ENCODE results near the gene SLC26A9.

The SLC26A9 gene

DNA sequence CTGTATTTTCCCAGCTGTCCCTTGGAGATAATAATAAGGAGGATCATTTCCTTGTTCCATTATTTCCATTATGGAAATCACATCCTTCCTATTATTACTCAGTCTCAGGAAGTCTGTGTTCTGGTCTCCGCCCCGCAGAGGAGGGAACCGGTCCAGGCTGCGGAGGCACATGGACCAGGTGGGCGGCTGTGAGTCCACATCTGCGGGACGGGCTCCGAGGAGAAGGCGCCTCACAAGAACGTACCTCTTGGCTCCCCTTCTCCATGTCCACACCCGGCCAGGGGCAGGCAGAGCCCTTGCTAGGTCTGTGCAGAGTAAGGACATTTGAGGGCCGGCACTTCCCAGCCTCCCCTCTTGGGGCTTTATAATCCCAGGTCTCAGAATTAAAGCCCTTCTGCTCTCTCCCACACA lies 45.3 kb upstream of the SLC26A9 start:
- TF ChIP-seq, protein P1, sequence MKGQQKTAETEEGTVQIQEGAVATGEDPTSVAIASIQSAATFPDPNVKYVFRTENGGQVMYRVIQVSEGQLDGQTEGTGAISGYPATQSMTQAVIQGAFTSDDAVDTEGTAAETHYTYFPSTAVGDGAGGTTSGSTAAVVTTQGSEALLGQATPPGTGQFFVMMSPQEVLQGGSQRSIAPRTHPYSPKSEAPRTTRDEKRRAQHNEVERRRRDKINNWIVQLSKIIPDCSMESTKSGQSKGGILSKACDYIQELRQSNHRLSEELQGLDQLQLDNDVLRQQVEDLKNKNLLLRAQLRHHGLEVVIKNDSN (IDR thresholded peaks at IDR 0.05): no peak
- no peak for TF ChIP-seq EP300 (IDR thresholded peaks at IDR 0.05; ENCODE audit: borderline replicate concordance)
- no peak for TF ChIP-seq REST (IDR thresholded peaks at IDR 0.05; ENCODE audit: low read depth)
- TF ChIP-seq YY1 (IDR thresholded peaks at IDR 0.05; ENCODE audit: low read depth): no peak
- no peak for TF ChIP-seq TAF1 (IDR thresholded peaks at IDR 0.05; ENCODE audit: low read depth)
- TF ChIP-seq ZBTB7A (IDR thresholded peaks at IDR 0.05; ENCODE audit: low read depth): no peak
- no peak for TF ChIP-seq CREB1 (IDR thresholded peaks at IDR 0.05; ENCODE audit: low read depth)
- no peak for TF ChIP-seq EGR1 (IDR thresholded peaks at IDR 0.05)
- TF ChIP-seq, protein P2, sequence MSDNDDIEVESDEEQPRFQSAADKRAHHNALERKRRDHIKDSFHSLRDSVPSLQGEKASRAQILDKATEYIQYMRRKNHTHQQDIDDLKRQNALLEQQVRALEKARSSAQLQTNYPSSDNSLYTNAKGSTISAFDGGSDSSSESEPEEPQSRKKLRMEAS (IDR thresholded peaks at IDR 0.05): no peak
- no peak for TF ChIP-seq TCF12 (IDR thresholded peaks at IDR 0.05; ENCODE audit: low read depth)
- no peak for TF ChIP-seq RAD21 (IDR thresholded peaks at IDR 0.05; ENCODE audit: low read depth)
- TF ChIP-seq TEAD4 (IDR thresholded peaks at IDR 0.05): no peak
- no peak for TF ChIP-seq CEBPB (IDR thresholded peaks at IDR 0.05)
- no peak for TF ChIP-seq FOXM1 (IDR thresholded peaks at IDR 0.05; ENCODE audit: borderline replicate concordance, low read depth)
- TF ChIP-seq NFIC (IDR thresholded peaks at IDR 0.05): no peak

DNA sequence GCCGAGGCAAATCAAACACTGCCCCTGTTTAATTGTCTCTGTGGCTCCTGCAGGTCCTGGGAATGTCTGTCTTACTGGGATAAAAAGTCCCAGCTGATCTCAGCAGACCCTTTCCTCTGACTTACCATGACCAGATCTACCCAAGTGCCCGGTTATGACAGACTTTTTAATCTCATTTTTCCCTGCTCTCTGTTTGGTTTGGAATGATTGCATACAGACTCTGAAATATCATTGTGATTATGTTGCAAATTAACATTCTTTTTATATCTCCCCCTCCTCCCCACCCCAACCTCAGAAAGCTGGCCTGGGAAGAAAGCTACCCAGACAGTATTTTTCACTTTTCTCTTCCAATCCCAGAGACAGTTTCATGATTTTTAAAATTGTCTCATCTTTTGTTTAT lies 43.6 kb upstream of the SLC26A9 start:
- TF ChIP-seq RAD21 (IDR thresholded peaks at IDR 0.05; ENCODE audit: low read depth) (no peak), EP300 (IDR thresholded peaks at IDR 0.05; ENCODE audit: borderline replicate concordance) (no peak), TEAD4 (IDR thresholded peaks at IDR 0.05) (no peak), ZBTB7A (IDR thresholded peaks at IDR 0.05; ENCODE audit: low read depth) (no peak), TAF1 (IDR thresholded peaks at IDR 0.05; ENCODE audit: low read depth) (no peak), TCF12 (IDR thresholded peaks at IDR 0.05; ENCODE audit: low read depth) (no peak), NFIC (IDR thresholded peaks at IDR 0.05) (no peak), CEBPB (IDR thresholded peaks at IDR 0.05) (no peak), YY1 (IDR thresholded peaks at IDR 0.05; ENCODE audit: low read depth) (no peak), FOXM1 (IDR thresholded peaks at IDR 0.05; ENCODE audit: borderline replicate concordance, low read depth) (no peak), CREB1 (IDR thresholded peaks at IDR 0.05; ENCODE audit: low read depth) (no peak), REST (IDR thresholded peaks at IDR 0.05; ENCODE audit: low read depth) (no peak), EGR1 (IDR thresholded peaks at IDR 0.05) (no peak)
- TF ChIP-seq, protein P1 (IDR thresholded peaks at IDR 0.05): no peak
- TF ChIP-seq, protein P2 (IDR thresholded peaks at IDR 0.05): no peak

GRCh38 chr1:205986292-205986691 lies 43.0 kb upstream of the SLC26A9 start:
- TF ChIP-seq ZBTB7A (IDR thresholded peaks at IDR 0.05; ENCODE audit: low read depth) (no peak), FOXM1 (IDR thresholded peaks at IDR 0.05; ENCODE audit: borderline replicate concordance, low read depth) (no peak), RAD21 (IDR thresholded peaks at IDR 0.05; ENCODE audit: low read depth) (no peak), REST (IDR thresholded peaks at IDR 0.05; ENCODE audit: low read depth) (no peak), EP300 (IDR thresholded peaks at IDR 0.05; ENCODE audit: borderline replicate concordance) (no peak), YY1 (IDR thresholded peaks at IDR 0.05; ENCODE audit: low read depth) (no peak)

- TF ChIP-seq RAD21 (IDR thresholded peaks at IDR 0.05; ENCODE audit: low read depth) (no peak), EP300 (IDR thresholded peaks at IDR 0.05; ENCODE audit: borderline replicate concordance) (no peak), TCF12 (IDR thresholded peaks at IDR 0.05; ENCODE audit: low read depth) (no peak), CREB1 (IDR thresholded peaks at IDR 0.05; ENCODE audit: low read depth) (no peak), TEAD4 (IDR thresholded peaks at IDR 0.05) (no peak)
- TF ChIP-seq, protein P1 (IDR thresholded peaks at IDR 0.05): no peak
Observed at GRCh38 chr1:205985330-205986005, 42.2 kb upstream of the SLC26A9 start.

Measured in Ishikawa (cell line).